ENCODE data around the gene TLDC2.
"Not testable (repeated sequence)": the region's sequence is repeated elsewhere in the genome, so short reads cannot be mapped to it uniquely, and the experiment has no call there.

TLDC2 gene

GRCh38 chr20:36862857-36863668 is 12.9 kb upstream of the TLDC2 start:
- H3K4me1 ChIP-seq (ENCODE audit: control insufficient read depth, insufficient read depth, low read length) = peaks cover 32% of the 10 kb centered on the region
- H3K27me3 ChIP-seq (ENCODE audit: control insufficient read depth, insufficient read depth, low read length) = peaks cover 12% of the 10 kb centered on the region
- no peaks in the 10 kb centered on the region for H3K9me3 ChIP-seq (ENCODE audit: control insufficient read depth, low read length)
- no peak overlapping the region for H3K4me3 ChIP-seq (ENCODE audit: low read length)
- no peak overlapping the region for H3K9ac ChIP-seq (ENCODE audit: low read length)
- no peaks in the 10 kb centered on the region for H3K36me3 ChIP-seq (ENCODE audit: control insufficient read depth, insufficient read depth, low read length)

GRCh38 chr20:36865076-36865860 is 10.7 kb upstream of the TLDC2 start:
- H3K36me3 ChIP-seq (ENCODE audit: control insufficient read depth, insufficient read depth, low read length) = no peaks in the 10 kb centered on the region
- H3K4me1 ChIP-seq (ENCODE audit: control insufficient read depth, insufficient read depth, low read length) = peaks cover 27% of the 10 kb centered on the region
- H3K4me3 ChIP-seq (ENCODE audit: low read length) = no peak overlapping the region
- H3K27me3 ChIP-seq (ENCODE audit: control insufficient read depth, insufficient read depth, low read length) = peaks cover 12% of the 10 kb centered on the region
- H3K9me3 ChIP-seq (ENCODE audit: control insufficient read depth, low read length) = no peaks in the 10 kb centered on the region
- H3K9ac ChIP-seq (ENCODE audit: low read length) = no peak overlapping the region

GRCh38 chr20:36865861-36866149 is 10.1 kb upstream of the TLDC2 start:
- Histone ChIP-seq H3K4me1 (ENCODE audit: control insufficient read depth, insufficient read depth, low read length) (peaks cover 22% of the 10 kb centered on the region), H3K27me3 (ENCODE audit: control insufficient read depth, insufficient read depth, low read length) (peaks cover 12% of the 10 kb centered on the region), H3K36me3 (ENCODE audit: control insufficient read depth, insufficient read depth, low read length) (no peaks in the 10 kb centered on the region), H3K9me3 (ENCODE audit: control insufficient read depth, low read length) (no peaks in the 10 kb centered on the region), H3K4me3 (ENCODE audit: low read length) (no peak overlapping the region), H3K9ac (ENCODE audit: low read length) (no peak overlapping the region)

- no peaks in the 10 kb centered on the region for H3K9me3 ChIP-seq (ENCODE audit: control insufficient read depth, low read length)
- no peaks in the 10 kb centered on the region for H3K36me3 ChIP-seq (ENCODE audit: control insufficient read depth, insufficient read depth, low read length)
- peaks cover 12% of the 10 kb centered on the region for H3K27me3 ChIP-seq (ENCODE audit: control insufficient read depth, insufficient read depth, low read length)
- no peak overlapping the region for H3K9ac ChIP-seq (ENCODE audit: low read length)
- peaks cover 18% of the 10 kb centered on the region for H3K4me1 ChIP-seq (ENCODE audit: control insufficient read depth, insufficient read depth, low read length)
- H3K4me3 ChIP-seq (ENCODE audit: low read length) = no peak overlapping the region
These were observed 9.8 kb upstream of the TLDC2 start for GRCh38 chr20:36866164-36866563.

GRCh38 chr20:36866681-36867495 is 9.1 kb upstream of the TLDC2 start:
- Histone ChIP-seq H3K4me3 (ENCODE audit: low read length) (no peak overlapping the region), H3K4me1 (ENCODE audit: control insufficient read depth, insufficient read depth, low read length) (peaks cover 12% of the 10 kb centered on the region), H3K9me3 (ENCODE audit: control insufficient read depth, low read length) (no peaks in the 10 kb centered on the region), H3K36me3 (ENCODE audit: control insufficient read depth, insufficient read depth, low read length) (no peaks in the 10 kb centered on the region), H3K27me3 (ENCODE audit: control insufficient read depth, insufficient read depth, low read length) (peaks cover 6% of the 10 kb centered on the region), H3K9ac (ENCODE audit: low read length) (no peak overlapping the region)

- Histone ChIP-seq H3K9ac (ENCODE audit: low read length) (no peak overlapping the region), H3K4me3 (ENCODE audit: low read length) (no peak overlapping the region), H3K36me3 (ENCODE audit: control insufficient read depth, insufficient read depth, low read length) (no peaks in the 10 kb centered on the region), H3K27me3 (ENCODE audit: control insufficient read depth, insufficient read depth, low read length) (no peaks in the 10 kb centered on the region), H3K9me3 (ENCODE audit: control insufficient read depth, low read length) (no peaks in the 10 kb centered on the region), H3K4me1 (ENCODE audit: control insufficient read depth, insufficient read depth, low read length) (peaks cover 22% of the 10 kb centered on the region)
These were observed 4.0 kb upstream of the TLDC2 start for GRCh38 chr20:36871640-36872570.

- Histone ChIP-seq H3K4me1 (ENCODE audit: control insufficient read depth, insufficient read depth, low read length) (peaks cover 22% of the 10 kb centered on the region), H3K36me3 (ENCODE audit: control insufficient read depth, insufficient read depth, low read length) (no peaks in the 10 kb centered on the region), H3K4me3 (ENCODE audit: low read length) (no peak overlapping the region)
These were observed 3.1 kb upstream of the TLDC2 start for GRCh38 chr20:36872852-36873251.

GRCh38 chr20:36873498-36874189 is 2.3 kb upstream of the TLDC2 start:
- Histone ChIP-seq H3K27me3 (ENCODE audit: control insufficient read depth, insufficient read depth, low read length) (no peaks in the 10 kb centered on the region), H3K9ac (ENCODE audit: low read length) (no peak overlapping the region), H3K4me3 (ENCODE audit: low read length) (no peak overlapping the region), H3K4me1 (ENCODE audit: control insufficient read depth, insufficient read depth, low read length) (peaks cover 22% of the 10 kb centered on the region), H3K36me3 (ENCODE audit: control insufficient read depth, insufficient read depth, low read length) (no peaks in the 10 kb centered on the region), H3K9me3 (ENCODE audit: control insufficient read depth, low read length) (no peaks in the 10 kb centered on the region)

More at GRCh38 chr20:36872852-36873251, 3.1 kb upstream of the TLDC2 start:
- no peak overlapping the region for H3K9ac ChIP-seq (ENCODE audit: low read length)
- no peaks in the 10 kb centered on the region for H3K27me3 ChIP-seq (ENCODE audit: control insufficient read depth, insufficient read depth, low read length)
- H3K9me3 ChIP-seq (ENCODE audit: control insufficient read depth, low read length) = no peaks in the 10 kb centered on the region

- H3K4me3 ChIP-seq (ENCODE audit: low read length); H3K9me3 ChIP-seq (ENCODE audit: control insufficient read depth, low read length); H3K9ac ChIP-seq (ENCODE audit: low read length); H3K36me3 ChIP-seq (ENCODE audit: control insufficient read depth, insufficient read depth, low read length); H3K27me3 ChIP-seq (ENCODE audit: control insufficient read depth, insufficient read depth, low read length): not testable (repeated sequence)
- peaks cover 22% of the 10 kb centered on the region for H3K4me1 ChIP-seq (ENCODE audit: control insufficient read depth, insufficient read depth, low read length)
These were observed 845 bp upstream of the TLDC2 start for GRCh38 chr20:36875093-36875492.

- Histone ChIP-seq H3K9me3 (ENCODE audit: control insufficient read depth, low read length) (no peaks in the 10 kb centered on the region), H3K9ac (ENCODE audit: low read length) (peak overlapping the region; percentile 3), H3K4me3 (ENCODE audit: low read length) (no peak overlapping the region), H3K36me3 (ENCODE audit: control insufficient read depth, insufficient read depth, low read length) (no peaks in the 10 kb centered on the region), H3K27me3 (ENCODE audit: control insufficient read depth, insufficient read depth, low read length) (no peaks in the 10 kb centered on the region), H3K4me1 (ENCODE audit: control insufficient read depth, insufficient read depth, low read length) (peaks cover 22% of the 10 kb centered on the region)
These were observed 515 bp downstream of the TLDC2 start for GRCh38 chr20:36876473-36876833.

- no peaks in the 10 kb centered on the region for H3K36me3 ChIP-seq (ENCODE audit: control insufficient read depth, insufficient read depth, low read length)
- peaks cover 11% of the 10 kb centered on the region for H3K4me1 ChIP-seq (ENCODE audit: control insufficient read depth, insufficient read depth, low read length)
- H3K9ac ChIP-seq (ENCODE audit: low read length) = no peak overlapping the region
- no peaks in the 10 kb centered on the region for H3K9me3 ChIP-seq (ENCODE audit: control insufficient read depth, low read length)
- no peak overlapping the region for H3K4me3 ChIP-seq (ENCODE audit: low read length)
- no peaks in the 10 kb centered on the region for H3K27me3 ChIP-seq (ENCODE audit: control insufficient read depth, insufficient read depth, low read length)
These were observed 3.0 kb downstream of the TLDC2 start for GRCh38 chr20:36878941-36879340.
